GM23338 (cell line): ENCODE data around the gene CENPP. TPM values are rescaled to one million over a fixed set of nuclear protein-coding genes. Genes with fewer than 3 reads are reported as not detected.

ENCODE experiments used
- ATAC-seq: fragments of 200-7000 bp; cut with Tn5 transposase; 3 replicates; pipeline ENCODE4 v1.9.1; 2020
- DNase-seq: peaks from one replicate; pipeline ENCODE4 v3.0.0-alpha.2; 2015; ENCODE audit warnings: low spot score
- H2AFZ ChIP-seq: fragments of 200-600 bp; sonication (generic); 2 replicates; pipeline ENCODE4 v1.8.0; 2016; ENCODE audit warnings: antibody characterized with exemption, mild to moderate bottlenecking, moderate library complexity
- H3F3A ChIP-seq: fragments of 200-600 bp; sonication (generic); replicated peaks from 2 replicates; pipeline ENCODE4 v1.8.0; 2017; ENCODE audit warnings: antibody characterized with exemption, mixed run types, low read depth
- H3K27ac ChIP-seq: fragments of 200-600 bp; sonication (generic); 2 replicates; pipeline ENCODE4 v1.6.1; 2016; ENCODE audit warnings: low read depth
- H3K27me3 ChIP-seq: fragments of 200-600 bp; sonication (generic); 2 replicates; pipeline ENCODE4 v1.8.0; 2016; ENCODE audit warnings: mild to moderate bottlenecking, mixed run types, moderate library complexity; ENCODE audit not compliant: insufficient read depth
- H3K36me3 ChIP-seq: fragments of 200-600 bp; sonication (generic); 2 replicates; pipeline ENCODE4 v1.8.0; 2016; ENCODE audit warnings: mild to moderate bottlenecking; ENCODE audit not compliant: insufficient read depth
- H3K4me1 ChIP-seq: fragments of 200-600 bp; sonication (generic); 2 replicates; pipeline ENCODE4 v1.8.0; 2016; ENCODE audit warnings: mild to moderate bottlenecking, moderate library complexity; ENCODE audit not compliant: insufficient read depth
- H3K4me2 ChIP-seq: fragments of 200-600 bp; sonication (generic); 2 replicates; pipeline ENCODE4 v1.7.1; 2017; ENCODE audit warnings: mixed run types
- H3K4me3 ChIP-seq: fragments of 200-600 bp; sonication (generic); 2 replicates; pipeline ENCODE4 v1.6.1; 2016; ENCODE audit warnings: mixed run types
- H3K79me2 ChIP-seq: fragments of 200-600 bp; sonication (generic); replicated peaks from 2 replicates; pipeline ENCODE4 v1.8.0; 2017; ENCODE audit warnings: mild to moderate bottlenecking; ENCODE audit not compliant: insufficient read depth
- H3K9me2 ChIP-seq: fragments of 200-600 bp; sonication (generic); 2 replicates; pipeline ENCODE4 v1.8.0; 2017; ENCODE audit not compliant: insufficient read depth
- H4K20me1 ChIP-seq: fragments of 200-600 bp; sonication (generic); replicated peaks from 2 replicates; pipeline ENCODE4 v1.8.0; 2017; ENCODE audit warnings: mild to moderate bottlenecking; ENCODE audit not compliant: insufficient read depth
- H3K27ac Mint-ChIP-seq: 2 replicates; pipeline ENCODE4 v1.8.0; 2020; ENCODE audit warnings: inconsistent platforms, mild to moderate bottlenecking, moderate library complexity, mixed read lengths
- H3K27me3 Mint-ChIP-seq: 3 replicates; pipeline ENCODE4 v1.8.0; 2022; ENCODE audit warnings: low read depth, mild to moderate bottlenecking, moderate library complexity, mixed read lengths, inconsistent platforms; ENCODE audit not compliant: insufficient read depth, poor library complexity
- H3K36me3 Mint-ChIP-seq: 3 replicates; pipeline ENCODE4 v1.8.0; 2021; ENCODE audit warnings: low read depth, mild to moderate bottlenecking, inconsistent platforms, moderate library complexity, mixed read lengths
- H3K4me1 Mint-ChIP-seq: 3 replicates; pipeline ENCODE4 v1.8.0; 2020; ENCODE audit warnings: mild to moderate bottlenecking, inconsistent platforms, mixed read lengths
- H3K4me3 Mint-ChIP-seq: 3 replicates; pipeline ENCODE4 v1.8.0; 2021; ENCODE audit warnings: moderate library complexity, mild to moderate bottlenecking, inconsistent platforms, mixed read lengths
- H3K9me3 Mint-ChIP-seq: 3 replicates; pipeline ENCODE4 v1.8.0; 2020; ENCODE audit warnings: moderate library complexity, mild to moderate bottlenecking, inconsistent platforms, mixed read lengths
- CREB1 ChIP-seq: fragments of 250-450 bp; sonication (Bioruptor Pico); IDR thresholded peaks from 2 replicates; pipeline ENCODE4 v1.5.0; 2020; ENCODE audit warnings: low read depth, mild to moderate bottlenecking, moderate library complexity
- EZH2phosphoT487 ChIP-seq: fragments of 200-600 bp; sonication (generic); IDR thresholded peaks from one replicate; pipeline ENCODE4 v1.8.1; 2018; ENCODE audit warnings: antibody characterized with exemption; ENCODE audit not compliant: unreplicated experiment
- POLR2AphosphoS5 ChIP-seq: IDR thresholded peaks from 2 replicates; pipeline ENCODE4 v1.6.1; 2016; ENCODE audit warnings: antibody characterized with exemption, low read depth
- STAT1 ChIP-seq: IDR thresholded peaks from one replicate; pipeline ENCODE4 v1.6.1; 2016; ENCODE audit warnings: antibody characterized with exemption; ENCODE audit not compliant: unreplicated experiment
- ZNF114 ChIP-seq: fragments of 250-450 bp; sonication (Bioruptor Pico); IDR thresholded peaks from 2 replicates; pipeline ENCODE4 v1.5.0; 2020; ENCODE audit warnings: mild to moderate bottlenecking, moderate library complexity
- polyA plus RNA-seq: library from polyadenylated mRNA; unstranded; fragments of >200 nt; fragmentation: Nextera tagmentation; extraction: Ambion mirVana; gene quantifications from 2 replicates; pipeline ENCODE4 v1.2.1, GENCODE V29; 2016
- total RNA-seq: library from RNA; depleted of rRNA; stranded (reverse); fragments of >200 nt; shearing (Covaris generic); gene quantifications from 2 replicates; pipeline ENCODE4 v1.2.3, GENCODE V29; 2014
- TF ChIP-seq, protein P1 (sequence below), 2 experiments: fragments of 200-600 bp in 1 of 2; sonication (generic) in 1 of 2; conservative IDR thresholded peaks; 2 replicates each; pipeline versions ENCODE4 v1.5.1 to v1.6.1; 2016 to 2017; ENCODE audit warnings: antibody characterized with exemption in 2 of 2, low read depth in 2 of 2, mild to moderate bottlenecking in 2 of 2, moderate library complexity in 1 of 2
- TF ChIP-seq, protein P2 (sequence below): IDR thresholded peaks from one replicate; pipeline ENCODE4 v1.6.1; 2018; ENCODE audit warnings: antibody characterized with exemption; ENCODE audit not compliant: unreplicated experiment
- TF ChIP-seq, protein P3 (sequence below): fragments of 250-450 bp; sonication (Bioruptor Pico); IDR thresholded peaks from 2 replicates; pipeline ENCODE4 v1.5.0; 2020; ENCODE audit warnings: mild to moderate bottlenecking, moderate library complexity

The CENPP gene
- total and polyA plus RNA-seq, 2 experiments from 2014 or later: 11.0 to 12.6 TPM

DNA sequence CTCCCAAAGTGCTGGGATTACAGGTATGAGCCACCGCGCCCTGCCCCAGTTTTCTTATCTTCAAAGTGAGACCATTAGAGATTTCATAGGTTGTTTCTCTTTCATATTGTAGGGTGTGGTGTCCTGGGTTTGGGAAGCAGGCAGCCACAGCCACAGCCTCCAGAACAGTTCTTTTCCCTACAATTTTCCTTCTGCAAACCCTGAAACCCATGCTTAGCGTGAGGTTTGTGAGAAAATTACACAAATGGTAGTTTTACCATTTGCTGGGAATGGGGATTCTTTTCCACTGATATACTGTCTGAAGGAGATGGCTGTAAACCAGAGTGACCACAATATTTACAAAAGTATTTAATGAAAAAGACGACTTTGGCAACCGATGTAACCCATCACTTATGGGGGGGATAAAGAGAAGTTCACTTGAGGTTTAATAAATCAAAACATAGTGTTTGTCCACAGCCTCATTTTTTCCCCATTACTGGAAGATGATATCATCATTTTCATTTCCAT is 236.8 kb downstream of the CENPP start:
- Histone ChIP-seq H3K79me2 (no peaks in the 10 kb centered on the region), H3K27ac (no peak overlapping the region), H3K4me1 (peaks cover 6% of the 10 kb centered on the region; the same call in 1 of the 2 replicates), H3K4me3 (no peak overlapping the region), H2AFZ (no peak overlapping the region), H3K36me3 (no peaks in the 10 kb centered on the region), H3K4me2 (no peak overlapping the region), H4K20me1 (no peaks in the 10 kb centered on the region), H3K9me2 (peaks cover 6% of the 10 kb centered on the region; the same call in 1 of the 2 replicates), H3F3A (no peaks in the 10 kb centered on the region), H3K27me3 (no peaks in the 10 kb centered on the region)
- no peak overlapping the region for H3K27ac Mint-ChIP-seq
- ATAC-seq (no peak), DNase-seq (no peak)
- H3K27me3 Mint-ChIP-seq: peaks cover 5% of the 10 kb centered on the region
- peaks cover 21% of the 10 kb centered on the region for H3K4me1 Mint-ChIP-seq
- TF ChIP-seq, protein P1, sequence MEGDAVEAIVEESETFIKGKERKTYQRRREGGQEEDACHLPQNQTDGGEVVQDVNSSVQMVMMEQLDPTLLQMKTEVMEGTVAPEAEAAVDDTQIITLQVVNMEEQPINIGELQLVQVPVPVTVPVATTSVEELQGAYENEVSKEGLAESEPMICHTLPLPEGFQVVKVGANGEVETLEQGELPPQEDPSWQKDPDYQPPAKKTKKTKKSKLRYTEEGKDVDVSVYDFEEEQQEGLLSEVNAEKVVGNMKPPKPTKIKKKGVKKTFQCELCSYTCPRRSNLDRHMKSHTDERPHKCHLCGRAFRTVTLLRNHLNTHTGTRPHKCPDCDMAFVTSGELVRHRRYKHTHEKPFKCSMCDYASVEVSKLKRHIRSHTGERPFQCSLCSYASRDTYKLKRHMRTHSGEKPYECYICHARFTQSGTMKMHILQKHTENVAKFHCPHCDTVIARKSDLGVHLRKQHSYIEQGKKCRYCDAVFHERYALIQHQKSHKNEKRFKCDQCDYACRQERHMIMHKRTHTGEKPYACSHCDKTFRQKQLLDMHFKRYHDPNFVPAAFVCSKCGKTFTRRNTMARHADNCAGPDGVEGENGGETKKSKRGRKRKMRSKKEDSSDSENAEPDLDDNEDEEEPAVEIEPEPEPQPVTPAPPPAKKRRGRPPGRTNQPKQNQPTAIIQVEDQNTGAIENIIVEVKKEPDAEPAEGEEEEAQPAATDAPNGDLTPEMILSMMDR (conservative IDR thresholded peaks at IDR 0.05; ENCODE audit: low read depth in 2 of 2): no peak
- TF ChIP-seq ZNF114 (CRISPR knock-in tag) (no peak), EZH2phosphoT487 (no peak)
- H3K4me3 Mint-ChIP-seq: no peak overlapping the region
- H3K36me3 Mint-ChIP-seq: no peaks in the 10 kb centered on the region
- no peaks in the 10 kb centered on the region for H3K9me3 Mint-ChIP-seq

DNA sequence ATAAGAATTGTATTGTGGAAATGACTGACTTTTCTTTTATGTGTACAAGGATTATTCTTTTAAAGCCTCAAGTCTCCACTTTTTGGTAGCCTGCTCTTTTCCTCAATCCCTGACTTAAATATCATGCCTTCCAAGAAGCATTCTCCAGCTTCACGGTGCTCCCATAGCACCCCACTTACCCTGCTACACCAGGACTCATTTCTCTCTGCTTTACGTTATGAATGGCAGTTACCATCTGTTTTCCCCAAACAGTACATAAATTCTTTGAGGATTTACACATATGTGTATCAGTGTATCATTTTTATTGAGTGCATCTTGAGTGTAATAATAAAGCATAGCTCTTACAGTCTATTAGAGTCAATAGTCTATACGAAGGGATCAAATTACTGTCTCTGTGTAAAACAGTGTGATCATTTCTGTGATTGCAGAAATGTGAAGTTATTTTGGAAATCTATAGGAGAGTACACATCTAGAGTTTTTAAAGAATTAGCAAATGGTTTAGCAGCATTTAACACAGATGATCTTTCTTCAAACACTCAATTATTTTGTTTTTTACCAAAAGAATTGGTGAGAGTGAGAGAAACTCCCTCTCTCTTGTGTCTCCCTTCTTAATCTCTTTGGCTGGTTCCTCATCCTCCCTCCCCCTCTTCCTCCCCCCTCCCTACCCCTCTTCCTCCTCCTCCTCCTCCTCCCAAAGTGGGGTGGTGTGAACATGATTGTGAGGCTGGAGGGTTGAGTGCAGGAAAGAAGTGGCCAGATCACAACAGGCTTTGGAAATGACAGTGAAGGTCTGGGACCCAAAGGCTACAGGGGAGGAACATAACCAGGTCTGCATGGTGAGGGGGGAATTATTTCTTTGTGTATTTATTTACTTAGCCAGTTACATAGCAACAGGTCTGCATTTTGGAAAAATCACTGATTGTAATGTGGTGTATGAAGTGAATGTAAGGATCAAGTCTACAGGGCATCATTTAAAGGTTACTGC is 237.7 kb downstream of the CENPP start:
- no peak overlapping the region for H3K4me3 ChIP-seq
- no peak overlapping the region for H2AFZ ChIP-seq
- ATAC-seq (no peak), DNase-seq (no peak)
- H3K4me1 ChIP-seq: peaks cover 3% of the 10 kb centered on the region; the same call in 1 of the 2 replicates
- no peaks in the 10 kb centered on the region for H3K9me3 Mint-ChIP-seq
- no peaks in the 10 kb centered on the region for H3K27me3 ChIP-seq
- peaks cover 2% of the 10 kb centered on the region; the same call in 1 of the 2 replicates for H3K9me2 ChIP-seq
- H3K4me3 Mint-ChIP-seq: no peak overlapping the region
- no peak overlapping the region for H3K27ac ChIP-seq
- H3K36me3 Mint-ChIP-seq: no peaks in the 10 kb centered on the region
- H3K27me3 Mint-ChIP-seq: peaks cover 5% of the 10 kb centered on the region
- H3K79me2 ChIP-seq: no peaks in the 10 kb centered on the region
- H3K4me1 Mint-ChIP-seq: peaks cover 16% of the 10 kb centered on the region
- H3F3A ChIP-seq: no peaks in the 10 kb centered on the region
- H3K4me2 ChIP-seq: no peak overlapping the region
- H4K20me1 ChIP-seq: no peaks in the 10 kb centered on the region
- no peaks in the 10 kb centered on the region for H3K36me3 ChIP-seq
- no peak overlapping the region for H3K27ac Mint-ChIP-seq
- no peak for TF ChIP-seq POLR2AphosphoS5
- no peak for TF ChIP-seq EZH2phosphoT487
- TF ChIP-seq, protein P2, sequence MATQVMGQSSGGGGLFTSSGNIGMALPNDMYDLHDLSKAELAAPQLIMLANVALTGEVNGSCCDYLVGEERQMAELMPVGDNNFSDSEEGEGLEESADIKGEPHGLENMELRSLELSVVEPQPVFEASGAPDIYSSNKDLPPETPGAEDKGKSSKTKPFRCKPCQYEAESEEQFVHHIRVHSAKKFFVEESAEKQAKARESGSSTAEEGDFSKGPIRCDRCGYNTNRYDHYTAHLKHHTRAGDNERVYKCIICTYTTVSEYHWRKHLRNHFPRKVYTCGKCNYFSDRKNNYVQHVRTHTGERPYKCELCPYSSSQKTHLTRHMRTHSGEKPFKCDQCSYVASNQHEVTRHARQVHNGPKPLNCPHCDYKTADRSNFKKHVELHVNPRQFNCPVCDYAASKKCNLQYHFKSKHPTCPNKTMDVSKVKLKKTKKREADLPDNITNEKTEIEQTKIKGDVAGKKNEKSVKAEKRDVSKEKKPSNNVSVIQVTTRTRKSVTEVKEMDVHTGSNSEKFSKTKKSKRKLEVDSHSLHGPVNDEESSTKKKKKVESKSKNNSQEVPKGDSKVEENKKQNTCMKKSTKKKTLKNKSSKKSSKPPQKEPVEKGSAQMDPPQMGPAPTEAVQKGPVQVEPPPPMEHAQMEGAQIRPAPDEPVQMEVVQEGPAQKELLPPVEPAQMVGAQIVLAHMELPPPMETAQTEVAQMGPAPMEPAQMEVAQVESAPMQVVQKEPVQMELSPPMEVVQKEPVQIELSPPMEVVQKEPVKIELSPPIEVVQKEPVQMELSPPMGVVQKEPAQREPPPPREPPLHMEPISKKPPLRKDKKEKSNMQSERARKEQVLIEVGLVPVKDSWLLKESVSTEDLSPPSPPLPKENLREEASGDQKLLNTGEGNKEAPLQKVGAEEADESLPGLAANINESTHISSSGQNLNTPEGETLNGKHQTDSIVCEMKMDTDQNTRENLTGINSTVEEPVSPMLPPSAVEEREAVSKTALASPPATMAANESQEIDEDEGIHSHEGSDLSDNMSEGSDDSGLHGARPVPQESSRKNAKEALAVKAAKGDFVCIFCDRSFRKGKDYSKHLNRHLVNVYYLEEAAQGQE: no peak
- TF ChIP-seq, protein P3, sequence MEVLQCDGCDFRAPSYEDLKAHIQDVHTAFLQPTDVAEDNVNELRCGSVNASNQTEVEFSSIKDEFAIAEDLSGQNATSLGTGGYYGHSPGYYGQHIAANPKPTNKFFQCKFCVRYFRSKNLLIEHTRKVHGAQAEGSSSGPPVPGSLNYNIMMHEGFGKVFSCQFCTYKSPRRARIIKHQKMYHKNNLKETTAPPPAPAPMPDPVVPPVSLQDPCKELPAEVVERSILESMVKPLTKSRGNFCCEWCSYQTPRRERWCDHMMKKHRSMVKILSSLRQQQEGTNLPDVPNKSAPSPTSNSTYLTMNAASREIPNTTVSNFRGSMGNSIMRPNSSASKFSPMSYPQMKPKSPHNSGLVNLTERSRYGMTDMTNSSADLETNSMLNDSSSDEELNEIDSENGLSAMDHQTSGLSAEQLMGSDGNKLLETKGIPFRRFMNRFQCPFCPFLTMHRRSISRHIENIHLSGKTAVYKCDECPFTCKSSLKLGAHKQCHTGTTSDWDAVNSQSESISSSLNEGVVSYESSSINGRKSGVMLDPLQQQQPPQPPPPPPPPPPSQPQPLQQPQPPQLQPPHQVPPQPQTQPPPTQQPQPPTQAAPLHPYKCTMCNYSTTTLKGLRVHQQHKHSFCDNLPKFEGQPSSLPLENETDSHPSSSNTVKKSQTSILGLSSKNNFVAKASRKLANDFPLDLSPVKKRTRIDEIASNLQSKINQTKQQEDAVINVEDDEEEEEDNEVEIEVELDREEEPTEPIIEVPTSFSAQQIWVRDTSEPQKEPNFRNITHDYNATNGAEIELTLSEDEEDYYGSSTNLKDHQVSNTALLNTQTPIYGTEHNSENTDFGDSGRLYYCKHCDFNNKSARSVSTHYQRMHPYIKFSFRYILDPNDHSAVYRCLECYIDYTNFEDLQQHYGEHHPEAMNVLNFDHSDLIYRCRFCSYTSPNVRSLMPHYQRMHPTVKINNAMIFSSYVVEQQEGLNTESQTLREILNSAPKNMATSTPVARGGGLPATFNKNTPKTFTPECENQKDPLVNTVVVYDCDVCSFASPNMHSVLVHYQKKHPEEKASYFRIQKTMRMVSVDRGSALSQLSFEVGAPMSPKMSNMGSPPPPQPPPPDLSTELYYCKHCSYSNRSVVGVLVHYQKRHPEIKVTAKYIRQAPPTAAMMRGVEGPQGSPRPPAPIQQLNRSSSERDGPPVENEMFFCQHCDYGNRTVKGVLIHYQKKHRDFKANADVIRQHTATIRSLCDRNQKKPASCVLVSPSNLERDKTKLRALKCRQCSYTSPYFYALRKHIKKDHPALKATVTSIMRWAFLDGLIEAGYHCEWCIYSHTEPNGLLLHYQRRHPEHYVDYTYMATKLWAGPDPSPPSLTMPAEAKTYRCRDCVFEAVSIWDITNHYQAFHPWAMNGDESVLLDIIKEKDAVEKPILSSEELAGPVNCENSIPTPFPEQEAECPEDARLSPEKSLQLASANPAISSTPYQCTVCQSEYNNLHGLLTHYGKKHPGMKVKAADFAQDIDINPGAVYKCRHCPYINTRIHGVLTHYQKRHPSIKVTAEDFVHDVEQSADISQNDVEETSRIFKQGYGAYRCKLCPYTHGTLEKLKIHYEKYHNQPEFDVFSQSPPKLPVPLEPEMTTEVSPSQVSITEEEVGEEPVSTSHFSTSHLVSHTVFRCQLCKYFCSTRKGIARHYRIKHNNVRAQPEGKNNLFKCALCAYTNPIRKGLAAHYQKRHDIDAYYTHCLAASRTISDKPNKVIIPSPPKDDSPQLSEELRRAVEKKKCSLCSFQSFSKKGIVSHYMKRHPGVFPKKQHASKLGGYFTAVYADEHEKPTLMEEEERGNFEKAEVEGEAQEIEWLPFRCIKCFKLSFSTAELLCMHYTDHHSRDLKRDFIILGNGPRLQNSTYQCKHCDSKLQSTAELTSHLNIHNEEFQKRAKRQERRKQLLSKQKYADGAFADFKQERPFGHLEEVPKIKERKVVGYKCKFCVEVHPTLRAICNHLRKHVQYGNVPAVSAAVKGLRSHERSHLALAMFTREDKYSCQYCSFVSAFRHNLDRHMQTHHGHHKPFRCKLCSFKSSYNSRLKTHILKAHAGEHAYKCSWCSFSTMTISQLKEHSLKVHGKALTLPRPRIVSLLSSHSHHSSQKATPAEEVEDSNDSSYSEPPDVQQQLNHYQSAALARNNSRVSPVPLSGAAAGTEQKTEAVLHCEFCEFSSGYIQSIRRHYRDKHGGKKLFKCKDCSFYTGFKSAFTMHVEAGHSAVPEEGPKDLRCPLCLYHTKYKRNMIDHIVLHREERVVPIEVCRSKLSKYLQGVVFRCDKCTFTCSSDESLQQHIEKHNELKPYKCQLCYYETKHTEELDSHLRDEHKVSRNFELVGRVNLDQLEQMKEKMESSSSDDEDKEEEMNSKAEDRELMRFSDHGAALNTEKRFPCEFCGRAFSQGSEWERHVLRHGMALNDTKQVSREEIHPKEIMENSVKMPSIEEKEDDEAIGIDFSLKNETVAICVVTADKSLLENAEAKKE (CRISPR knock-in tag): no peak
- TF ChIP-seq CREB1 (CRISPR knock-in tag): no peak
- no peak for TF ChIP-seq STAT1
